Measurements from ENCODE around the gene SEZ6. TPM values are rescaled to one million over a fixed set of nuclear protein-coding genes. Genes with fewer than 3 reads are reported as not detected.

SEZ6 gene
- total and polyA plus RNA-seq, 8 donors = under 0.01 to 21.4 (median 0.37) TPM; not detected in 2

DNA sequence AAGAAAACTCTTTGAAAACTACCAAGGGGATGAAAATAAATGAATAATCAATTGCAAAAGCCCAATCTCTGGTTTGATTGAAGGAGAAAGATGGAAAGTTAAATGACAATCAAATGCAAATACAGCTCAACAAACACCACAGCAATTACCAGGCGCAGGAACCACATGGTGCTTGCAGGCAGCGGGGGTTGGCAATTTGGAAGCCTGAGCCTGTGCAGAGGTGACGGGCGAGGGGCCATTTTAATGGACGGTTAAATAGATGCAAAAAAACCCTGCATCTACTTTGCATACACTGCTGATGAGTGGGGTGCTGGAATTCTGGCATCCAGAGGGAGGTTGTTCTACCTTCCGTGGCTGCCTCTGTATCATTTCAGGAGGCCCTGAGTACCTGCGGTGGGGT lies 4.8 kb upstream of the SEZ6 start:
- Histone ChIP-seq H3K27me3 (peaks cover 2 to 51% (median 32%) of the 10 kb centered on the region in 3 donors), H3K36me3 (no peaks in the 10 kb centered on the region), H3K4me3 (no peak overlapping the region), H3K9me3 (no peaks in the 10 kb centered on the region), H3K4me1 (peaks cover 6 to 9% (median 8%) of the 10 kb centered on the region in 4 donors), H3K27ac (no peak overlapping the region)
- DNase-seq = no peak
- WGBS, 5 donors = 43 to 60% (median 59%) methylated on average over 7 of the region's 7 CpGs
- TF ChIP-seq, protein P1, sequence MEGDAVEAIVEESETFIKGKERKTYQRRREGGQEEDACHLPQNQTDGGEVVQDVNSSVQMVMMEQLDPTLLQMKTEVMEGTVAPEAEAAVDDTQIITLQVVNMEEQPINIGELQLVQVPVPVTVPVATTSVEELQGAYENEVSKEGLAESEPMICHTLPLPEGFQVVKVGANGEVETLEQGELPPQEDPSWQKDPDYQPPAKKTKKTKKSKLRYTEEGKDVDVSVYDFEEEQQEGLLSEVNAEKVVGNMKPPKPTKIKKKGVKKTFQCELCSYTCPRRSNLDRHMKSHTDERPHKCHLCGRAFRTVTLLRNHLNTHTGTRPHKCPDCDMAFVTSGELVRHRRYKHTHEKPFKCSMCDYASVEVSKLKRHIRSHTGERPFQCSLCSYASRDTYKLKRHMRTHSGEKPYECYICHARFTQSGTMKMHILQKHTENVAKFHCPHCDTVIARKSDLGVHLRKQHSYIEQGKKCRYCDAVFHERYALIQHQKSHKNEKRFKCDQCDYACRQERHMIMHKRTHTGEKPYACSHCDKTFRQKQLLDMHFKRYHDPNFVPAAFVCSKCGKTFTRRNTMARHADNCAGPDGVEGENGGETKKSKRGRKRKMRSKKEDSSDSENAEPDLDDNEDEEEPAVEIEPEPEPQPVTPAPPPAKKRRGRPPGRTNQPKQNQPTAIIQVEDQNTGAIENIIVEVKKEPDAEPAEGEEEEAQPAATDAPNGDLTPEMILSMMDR (IDR thresholded peaks at IDR 0.05) = no peak
- no peak for TF ChIP-seq POLR2A (IDR thresholded peaks at IDR 0.05)
- no peak for TF ChIP-seq EP300 (IDR thresholded peaks at IDR 0.05)
- TF ChIP-seq POLR2AphosphoS5 (IDR thresholded peaks at IDR 0.05) = no peak
- intact Hi-C loops (cut with DNase I; ENCODE audit: low total_unique reads) = no loop called here

DNA sequence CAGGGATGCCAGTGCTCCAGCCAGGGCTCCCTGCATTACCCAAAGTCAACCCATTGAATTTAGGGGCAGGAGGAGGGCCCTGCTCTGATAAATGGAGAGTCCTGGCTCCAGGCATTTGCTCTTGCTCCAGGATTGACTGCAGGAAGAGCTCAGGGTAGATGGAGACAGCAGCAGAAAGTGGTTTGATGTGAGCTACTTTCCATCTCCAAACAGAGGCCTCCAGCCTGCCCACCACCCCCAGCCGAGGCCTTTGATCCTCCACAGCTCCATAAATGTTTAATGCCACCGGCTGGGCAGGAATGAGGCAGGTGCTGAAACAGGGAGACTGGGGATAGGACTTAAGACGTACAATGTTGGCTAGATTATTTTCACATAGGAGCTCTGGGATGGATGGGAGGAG lies 4.3 kb upstream of the SEZ6 start:
- no peak for DNase-seq
- Histone ChIP-seq H3K27ac (no peak overlapping the region), H3K4me3 (no peak overlapping the region), H3K36me3 (no peaks in the 10 kb centered on the region), H3K9me3 (no peaks in the 10 kb centered on the region), H3K27me3 (peaks cover 6 to 51% (median 37%) of the 10 kb centered on the region in 3 donors), H3K4me1 (peaks cover 10 to 13% (median 12%) of the 10 kb centered on the region in 4 donors)
- 18 to 36% (median 23%) methylated on average over 3 of the region's 3 CpGs for WGBS, 5 donors
- TF ChIP-seq POLR2AphosphoS5 (IDR thresholded peaks at IDR 0.05) (no peak), EP300 (IDR thresholded peaks at IDR 0.05) (no peak), POLR2A (IDR thresholded peaks at IDR 0.05) (no peak)
- TF ChIP-seq, protein P1 (IDR thresholded peaks at IDR 0.05) = no peak
- intact Hi-C loops (cut with DNase I; ENCODE audit: low total_unique reads) = no loop called here

DNA sequence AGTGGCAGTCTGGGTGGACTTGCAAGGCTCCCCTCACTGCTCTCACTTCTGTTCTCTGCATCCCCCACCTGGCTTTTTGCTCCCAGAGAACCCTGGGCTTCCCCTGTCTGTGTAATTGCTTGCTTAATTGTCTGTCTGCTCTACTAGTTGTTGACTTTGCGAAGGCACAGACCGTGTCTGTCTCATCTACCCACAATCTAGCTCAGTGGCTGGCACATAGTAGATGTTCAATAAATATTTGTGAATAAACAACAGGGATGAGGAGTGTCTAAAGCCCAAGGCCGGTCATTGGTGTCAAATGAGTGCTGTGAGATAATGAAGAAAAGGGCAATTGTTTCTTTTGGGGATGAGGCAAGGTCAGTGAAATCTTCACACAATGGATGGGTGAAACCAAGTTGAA lies 2.8 kb upstream of the SEZ6 start:
- 46 to 65% (median 55%) methylated on average over 3 of the region's 3 CpGs for WGBS, 5 donors
- TF ChIP-seq, protein P1 (IDR thresholded peaks at IDR 0.05) = no peak
- TF ChIP-seq EP300 (IDR thresholded peaks at IDR 0.05) = no peak
- TF ChIP-seq POLR2AphosphoS5 (IDR thresholded peaks at IDR 0.05) = no peak
- TF ChIP-seq POLR2A (IDR thresholded peaks at IDR 0.05) = no peak
- Histone ChIP-seq H3K27ac (no peak overlapping the region), H3K4me1 (peaks cover 11 to 16% (median 13%) of the 10 kb centered on the region in 4 donors), H3K4me3 (no peak overlapping the region), H3K36me3 (no peaks in the 10 kb centered on the region), H3K27me3 (peaks cover 19 to 61% (median 47%) of the 10 kb centered on the region in 3 donors), H3K9me3 (no peaks in the 10 kb centered on the region)
- no peak for DNase-seq
- intact Hi-C loops (cut with DNase I; ENCODE audit: low total_unique reads) = no loop called here

DNA sequence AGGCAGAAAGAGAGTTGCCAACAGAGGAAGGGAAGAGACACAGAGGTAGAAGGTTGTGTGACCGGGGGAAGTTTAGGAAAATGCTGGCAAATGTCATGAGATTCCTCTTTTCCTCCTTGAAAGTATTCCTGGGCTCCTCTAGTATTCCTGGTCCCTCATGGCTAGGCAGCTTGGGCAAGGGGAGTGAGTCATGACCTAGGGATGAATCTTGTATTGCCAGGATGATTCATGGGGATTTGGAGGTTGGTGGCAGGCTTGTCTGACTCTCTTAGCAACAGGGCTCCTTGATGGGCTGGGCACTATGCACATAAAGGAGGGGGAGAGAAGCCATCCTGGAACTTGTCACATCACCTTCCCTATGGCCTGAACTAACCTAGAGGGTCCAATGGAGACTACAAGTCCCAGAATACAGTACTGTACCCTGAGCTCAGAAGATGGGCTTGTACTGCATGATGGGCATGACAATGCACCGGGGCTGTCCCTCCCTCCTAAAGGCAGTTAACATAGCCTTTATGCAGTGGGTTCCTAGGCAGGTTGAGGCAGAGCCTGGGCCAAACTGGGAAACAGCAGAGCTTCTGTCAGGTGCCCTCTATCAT lies 2.1 kb upstream of the SEZ6 start:
- Histone ChIP-seq H3K27ac (no peak overlapping the region), H3K4me1 (peaks cover 11 to 16% (median 13%) of the 10 kb centered on the region in 4 donors), H3K9me3 (no peaks in the 10 kb centered on the region), H3K27me3 (peaks cover 19 to 68% (median 54%) of the 10 kb centered on the region in 3 donors), H3K36me3 (no peaks in the 10 kb centered on the region), H3K4me3 (no peak overlapping the region)
- intact Hi-C loops (cut with DNase I; ENCODE audit: low total_unique reads) = no loop called here
- 53 to 69% (median 62%) methylated on average over 2 of the region's 2 CpGs for WGBS, 5 donors
- DNase-seq = no peak
- TF ChIP-seq EP300 (IDR thresholded peaks at IDR 0.05) (no peak), POLR2AphosphoS5 (IDR thresholded peaks at IDR 0.05) (no peak), POLR2A (IDR thresholded peaks at IDR 0.05) (no peak)
- TF ChIP-seq, protein P1 (IDR thresholded peaks at IDR 0.05) = no peak

All from stomach (tissue), 9 donors.